ENCODE measurements around the gene CRMP1.

DNA sequence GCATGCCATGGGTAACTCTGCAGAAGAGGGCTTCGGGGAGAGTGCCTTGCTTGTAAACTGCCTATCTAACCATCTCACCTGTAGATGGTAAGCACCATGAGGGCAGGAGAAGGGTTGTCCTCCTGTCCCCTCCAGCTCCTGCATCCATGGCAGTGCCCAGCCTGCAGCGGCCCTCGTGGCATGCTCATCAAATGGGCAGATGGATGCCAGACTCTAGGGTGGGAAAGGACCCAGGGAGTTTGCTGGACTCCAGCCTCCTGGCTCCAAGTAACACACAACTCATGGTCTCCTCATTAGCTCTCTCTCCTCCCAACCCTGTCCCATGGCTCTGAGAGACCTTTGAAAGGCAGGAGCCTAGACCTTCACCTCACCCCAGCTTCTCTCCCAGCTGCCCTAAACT, 29.7 kb upstream of the CRMP1 start:
- TF ChIP-seq CTCF (IDR thresholded peaks at IDR 0.05) (no peak), POLR2AphosphoS5 (IDR thresholded peaks at IDR 0.05) (no peak), POLR2A (IDR thresholded peaks at IDR 0.05; ENCODE audit: low read depth) (no peak)

All from esophagus muscularis mucosa (tissue), 3 donors.